ENCODE results near the gene EFCAB9.
A peak's percentile ranks its signal among the peaks of the same experiment; 100 is the strongest.
"Not testable (repeated sequence)": the region's sequence is repeated elsewhere in the genome, so short reads cannot be mapped to it uniquely, and the experiment has no call there.

EFCAB9 gene

GRCh38 chr5:172188893-172189692, 4.9 kb upstream of the EFCAB9 start:
- Histone ChIP-seq H3K27me3 (no peaks in the 10 kb centered on the region), H3K9me3 (no peaks in the 10 kb centered on the region), H3K36me3 (no peaks in the 10 kb centered on the region), H3K27ac (peak overlapping the region in 1 of 2 donors; percentile 82), H3K4me1 (peaks cover 0 to 14% (median 8%) of the 10 kb centered on the region in 4 donors), H3K4me3 (peak overlapping the region; percentile 87 to 94)
- no peak for DNase-seq
- TF ChIP-seq CTCF (IDR thresholded peaks at IDR 0.05): no peak
- intact Hi-C loops (cut with DNase I; ENCODE audit: low total_unique reads): loop anchor here (1.0 to 5.0 kb wide), 2 partner anchors 82 to 93 kb away; partner anchors contain the start of gene UBTD2

- H3K9me3 ChIP-seq: no peaks in the 10 kb centered on the region
- intact Hi-C loops (cut with DNase I; ENCODE audit: low total_unique reads): loop anchor here (5.0 kb wide), 2 partner anchors 93 to 797 kb away; partner anchors contain the start of gene UBTD2
- H3K4me1 ChIP-seq: peaks cover 0 to 14% (median 8%) of the 10 kb centered on the region in 4 donors
- no peak overlapping the region for H3K27ac ChIP-seq
- no peaks in the 10 kb centered on the region for H3K36me3 ChIP-seq
- no peaks in the 10 kb centered on the region for H3K27me3 ChIP-seq
- H3K4me3 ChIP-seq: no peak overlapping the region
- DNase-seq: no peak
- TF ChIP-seq CTCF (IDR thresholded peaks at IDR 0.05): no peak
Measured at GRCh38 chr5:172189693-172190296, 4.2 kb upstream of the EFCAB9 start.

GRCh38 chr5:172194985-172195774, 1.2 kb downstream of the EFCAB9 start:
- H3K27ac ChIP-seq: no peak overlapping the region
- no peaks in the 10 kb centered on the region for H3K27me3 ChIP-seq
- no peak for TF ChIP-seq CTCF (IDR thresholded peaks at IDR 0.05)
- H3K36me3 ChIP-seq: no peaks in the 10 kb centered on the region
- no peak for DNase-seq
- no peak overlapping the region for H3K4me3 ChIP-seq
- intact Hi-C loops (cut with DNase I; ENCODE audit: low total_unique reads): loop anchor here (5.0 kb wide), 1 partner anchor 803 kb away; no protein-coding TSS in a partner anchor
- no peaks in the 10 kb centered on the region for H3K9me3 ChIP-seq
- H3K4me1 ChIP-seq: no peaks in the 10 kb centered on the region

- H3K27me3 ChIP-seq; H3K36me3 ChIP-seq; H3K4me3 ChIP-seq; DNase-seq; H3K27ac ChIP-seq; H3K4me1 ChIP-seq; H3K9me3 ChIP-seq; intact Hi-C loops (cut with DNase I; ENCODE audit: low total_unique reads): not testable (repeated sequence)
Measured at GRCh38 chr5:172197775-172198174, 3.8 kb downstream of the EFCAB9 start.

GRCh38 chr5:172199446-172199845, 5.5 kb downstream of the EFCAB9 start:
- H3K36me3 ChIP-seq: no peaks in the 10 kb centered on the region
- no peaks in the 10 kb centered on the region for H3K27me3 ChIP-seq
- no peaks in the 10 kb centered on the region for H3K4me1 ChIP-seq
- no peak overlapping the region for H3K4me3 ChIP-seq
- DNase-seq: no peak
- no peak overlapping the region for H3K27ac ChIP-seq
- no peaks in the 10 kb centered on the region for H3K9me3 ChIP-seq
- intact Hi-C loops (cut with DNase I; ENCODE audit: low total_unique reads): no loop called here
- no peak for TF ChIP-seq CTCF (IDR thresholded peaks at IDR 0.05)
